GM18526 (cell line): ENCODE results near the gene IFT27.

Experiments
- POLR2A ChIP-seq: IDR thresholded peaks from 3 replicates; pipeline ENCODE4 v1.6.1; 2011; ENCODE audit not compliant: insufficient read length; ENCODE audit errors: extremely low read depth

IFT27 gene

GRCh38 chr22:36744791-36745190 lies 31.1 kb downstream of the IFT27 start:
- no peak for TF ChIP-seq POLR2A

- no peak for TF ChIP-seq POLR2A
Measured at GRCh38 chr22:36744413-36744765, 31.5 kb downstream of the IFT27 start.

- TF ChIP-seq POLR2A = no peak
Measured at GRCh38 chr22:36743591-36744412, 32.1 kb downstream of the IFT27 start.

- TF ChIP-seq POLR2A = no peak
Measured at GRCh38 chr22:36743011-36743410, 32.9 kb downstream of the IFT27 start.

- no peak for TF ChIP-seq POLR2A
Measured at GRCh38 chr22:36741968-36742367, 34.0 kb downstream of the IFT27 start.

- no peak for TF ChIP-seq POLR2A
Measured at GRCh38 chr22:36741204-36741793, 34.6 kb downstream of the IFT27 start.

- TF ChIP-seq POLR2A = no peak
Measured at GRCh38 chr22:36740716-36741115, 35.2 kb downstream of the IFT27 start.

- TF ChIP-seq POLR2A = no peak
Measured at GRCh38 chr22:36739185-36739584, 36.7 kb downstream of the IFT27 start.

- no peak for TF ChIP-seq POLR2A
Measured at GRCh38 chr22:36738416-36739020, 37.4 kb downstream of the IFT27 start.

- no peak for TF ChIP-seq POLR2A
Measured at GRCh38 chr22:36737776-36738175, 38.1 kb downstream of the IFT27 start.

GRCh38 chr22:36736701-36737320 lies 39.1 kb downstream of the IFT27 start:
- no peak for TF ChIP-seq POLR2A

- TF ChIP-seq POLR2A = no peak
Measured at GRCh38 chr22:36734171-36735058, 41.5 kb downstream of the IFT27 start.

- TF ChIP-seq POLR2A = no peak
Measured at GRCh38 chr22:36733271-36733670, 42.6 kb downstream of the IFT27 start.

- no peak for TF ChIP-seq POLR2A
Measured at GRCh38 chr22:36732609-36733008, 43.3 kb downstream of the IFT27 start.

GRCh38 chr22:36731916-36732315 lies 44.0 kb downstream of the IFT27 start:
- no peak for TF ChIP-seq POLR2A
